ENCODE measurements around the gene KRT3. TPM values are rescaled to one million over a fixed set of nuclear protein-coding genes. Genes with fewer than 3 reads are reported as not detected.

Gene KRT3
- polyA plus RNA-seq, 3 donors: not detected

GRCh38 chr12:52768479-52769200 lies 27.3 kb downstream of the KRT3 start:
- H3K27ac ChIP-seq (ENCODE audit: low read depth in 1 of 2, low read length in 2 of 2): no peak overlapping the region
- TF ChIP-seq CTCF (IDR thresholded peaks at IDR 0.05): no peak
- H3K4me1 Mint-ChIP-seq: no peaks in the 10 kb centered on the region
- no peak overlapping the region for H3K4me3 Mint-ChIP-seq
- no peaks in the 10 kb centered on the region for H3K4me1 ChIP-seq (ENCODE audit: control insufficient read depth in 1 of 2, insufficient read depth in 2 of 2, low read length in 2 of 2)
- no peak overlapping the region for H3K4me2 ChIP-seq (replicated peaks; ENCODE audit: extremely low read depth, low read length, poor library complexity, severe bottlenecking)
- intact Hi-C loops (cut with micrococcal nuclease): no loop called here
- WGBS (ENCODE audit: insufficient coverage): 93% methylated on average over 10 of the region's 10 CpGs
- H2AFZ ChIP-seq (ENCODE audit: insufficient read depth, low read depth, low read length, poor library complexity, severe bottlenecking): no peak overlapping the region
- no peak for DNase-seq
- H3K79me2 ChIP-seq (ENCODE audit: insufficient read depth, low read length): no peaks in the 10 kb centered on the region
- H3K9me3 Mint-ChIP-seq: peaks cover 0 to 3% (median 0%) of the 10 kb centered on the region in 7 donors
- H3K36me3 Mint-ChIP-seq: no peaks in the 10 kb centered on the region
- no peaks in the 10 kb centered on the region for H3K36me3 ChIP-seq (replicated peaks in 1 of 2; ENCODE audit: control insufficient read depth in 1 of 2, insufficient read depth in 2 of 2, low read length in 2 of 2)
- no peak overlapping the region for H3K9ac ChIP-seq (ENCODE audit: insufficient read depth, low read length, poor library complexity, severe bottlenecking)
- no peaks in the 10 kb centered on the region for H3K27me3 ChIP-seq (ENCODE audit: control insufficient read depth in 2 of 2, insufficient read depth in 2 of 2, low read length in 2 of 2)
- H3K9me3 ChIP-seq (replicated peaks in 1 of 2; ENCODE audit: control insufficient read depth in 1 of 2, insufficient read depth in 1 of 2, low read length in 2 of 2): no peaks in the 10 kb centered on the region
- peaks cover 0 to 14% (median 7%) of the 10 kb centered on the region in 3 donors for H3K27me3 Mint-ChIP-seq (ENCODE audit: low read depth in 3 of 3)
- H3K4me3 ChIP-seq (replicated peaks in 1 of 3; ENCODE audit: low read depth in 2 of 3, low read length in 3 of 3): no peak overlapping the region
- no peaks in the 10 kb centered on the region for H4K20me1 ChIP-seq (ENCODE audit: insufficient read depth, low read length)
- no peak overlapping the region for H3K27ac Mint-ChIP-seq

GRCh38 chr12:52767427-52767826 lies 28.5 kb downstream of the KRT3 start:
- no peaks in the 10 kb centered on the region for H4K20me1 ChIP-seq (ENCODE audit: insufficient read depth, low read length)
- no peak overlapping the region for H3K9ac ChIP-seq (ENCODE audit: insufficient read depth, low read length, poor library complexity, severe bottlenecking)
- H3K27me3 ChIP-seq (ENCODE audit: control insufficient read depth in 2 of 2, insufficient read depth in 2 of 2, low read length in 2 of 2): no peaks in the 10 kb centered on the region
- no CpG with 5 or more reads among the region's 3 CpGs for WGBS (ENCODE audit: insufficient coverage)
- no peaks in the 10 kb centered on the region for H3K36me3 ChIP-seq (replicated peaks in 1 of 2; ENCODE audit: control insufficient read depth in 1 of 2, insufficient read depth in 2 of 2, low read length in 2 of 2)
- no peak overlapping the region for H3K27ac Mint-ChIP-seq
- intact Hi-C loops (cut with micrococcal nuclease): no loop called here
- peaks cover 0 to 5% of the 10 kb centered on the region in 2 donors for H3K9me3 ChIP-seq (replicated peaks in 1 of 2; ENCODE audit: control insufficient read depth in 1 of 2, insufficient read depth in 1 of 2, low read length in 2 of 2)
- no peak overlapping the region for H3K27ac ChIP-seq (ENCODE audit: low read depth in 1 of 2, low read length in 2 of 2)
- H3K27me3 Mint-ChIP-seq (ENCODE audit: low read depth in 3 of 3): peaks cover 3 to 12% (median 7%) of the 10 kb centered on the region in 3 donors
- no peak overlapping the region for H2AFZ ChIP-seq (ENCODE audit: insufficient read depth, low read depth, low read length, poor library complexity, severe bottlenecking)
- no peak overlapping the region for H3K4me3 ChIP-seq (replicated peaks in 1 of 3; ENCODE audit: low read depth in 2 of 3, low read length in 3 of 3)
- no peaks in the 10 kb centered on the region for H3K36me3 Mint-ChIP-seq
- TF ChIP-seq CTCF (IDR thresholded peaks at IDR 0.05): no peak
- peaks cover 0 to 5% (median 3%) of the 10 kb centered on the region in 7 donors for H3K9me3 Mint-ChIP-seq
- H3K4me1 Mint-ChIP-seq: no peaks in the 10 kb centered on the region
- no peaks in the 10 kb centered on the region for H3K79me2 ChIP-seq (ENCODE audit: insufficient read depth, low read length)
- no peaks in the 10 kb centered on the region for H3K4me1 ChIP-seq (ENCODE audit: control insufficient read depth in 1 of 2, insufficient read depth in 2 of 2, low read length in 2 of 2)
- H3K4me3 Mint-ChIP-seq: no peak overlapping the region
- no peak overlapping the region for H3K4me2 ChIP-seq (replicated peaks; ENCODE audit: extremely low read depth, low read length, poor library complexity, severe bottlenecking)
- DNase-seq: no peak
